ENCODE data around the gene ERBB2.
"Not testable (repeated sequence)": the region's sequence is repeated elsewhere in the genome, so short reads cannot be mapped to it uniquely, and the experiment has no call there.

ERBB2 gene

GRCh38 chr17:39697961-39698360 is 1.9 kb upstream of the ERBB2 start:
- CTCF ChIA-PET = interaction anchor here (0.7 to 1.9 kb wide), 2 partner anchors 67 to 79 kb away, joined by 3 to 4 read pairs; no protein-coding TSS in a partner anchor
- 92% methylated on average over 2 of the region's 5 CpGs for WGBS (ENCODE audit: insufficient coverage)
- H3K4me3 ChIP-seq (ENCODE audit: control insufficient read depth in 1 of 7, extremely low read depth in 1 of 7, insufficient read depth in 4 of 7, low read depth in 2 of 7, low read length in 6 of 7) = no peak overlapping the region
- H3K4me1 ChIP-seq (ENCODE audit: control extremely low read depth in 1 of 4, control insufficient read depth in 4 of 4, insufficient read depth in 4 of 4, low read length in 3 of 4) = peaks cover 0 to 11% (median 8%) of the 10 kb centered on the region in 4 experiments
- H3K36me3 ChIP-seq (ENCODE audit: control insufficient read depth in 4 of 4, insufficient read depth in 4 of 4, low read length in 3 of 4) = peaks cover 0 to 7% (median 1%) of the 10 kb centered on the region in 4 experiments
- H3K9me3 ChIP-seq (ENCODE audit: control extremely low read depth in 1 of 5, control insufficient read depth in 4 of 5, insufficient read depth in 2 of 5, low read depth in 1 of 5, low read length in 4 of 5) = no peaks in the 10 kb centered on the region
- H3K27ac ChIP-seq (ENCODE audit: insufficient read depth in 1 of 2, low read depth in 1 of 2, low read length in 2 of 2, poor library complexity in 1 of 2, severe bottlenecking in 2 of 2) = no peak overlapping the region
- POLR2A ChIA-PET = no interaction called here
- no peak for DNase-seq
- H3K27me3 ChIP-seq (replicated peaks in 2 of 5; ENCODE audit: control insufficient read depth in 4 of 5, insufficient read depth in 5 of 5, low read length in 4 of 5) = peaks cover 0 to 40% (median 14%) of the 10 kb centered on the region in 5 experiments

DNA sequence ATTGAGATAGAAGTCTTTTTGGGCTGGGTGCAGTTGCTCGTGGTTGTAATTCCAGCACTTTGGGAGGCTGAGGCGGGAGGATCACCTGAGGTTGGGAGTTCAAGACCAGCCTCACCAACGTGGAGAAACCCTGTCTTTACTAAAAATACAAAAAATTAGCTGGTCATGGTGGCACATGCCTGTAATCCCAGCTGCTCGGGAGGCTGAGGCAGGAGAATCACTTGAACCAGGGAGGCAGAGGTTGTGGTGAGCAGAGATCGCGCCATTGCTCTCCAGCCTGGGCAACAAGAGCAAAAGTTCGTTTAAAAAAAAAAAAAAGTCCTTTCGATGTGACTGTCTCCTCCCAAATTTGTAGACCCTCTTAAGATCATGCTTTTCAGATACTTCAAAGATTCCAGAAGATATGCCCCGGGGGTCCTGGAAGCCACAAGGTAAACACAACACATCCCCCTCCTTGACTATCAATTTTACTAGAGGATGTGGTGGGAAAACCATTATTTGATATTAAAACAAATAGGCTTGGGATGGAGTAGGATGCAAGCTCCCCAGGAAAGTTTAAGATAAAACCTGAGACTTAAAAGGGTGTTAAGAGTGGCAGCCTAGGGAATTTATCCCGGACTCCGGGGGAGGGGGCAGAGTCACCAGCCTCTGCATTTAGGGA is 577 bp upstream of the ERBB2 start:
- Histone ChIP-seq H3K27me3 (replicated peaks in 2 of 5; ENCODE audit: control insufficient read depth in 4 of 5, insufficient read depth in 5 of 5, low read length in 4 of 5) (peaks cover 0 to 40% (median 14%) of the 10 kb centered on the region in 5 experiments), H3K4me1 (ENCODE audit: control extremely low read depth in 1 of 4, control insufficient read depth in 4 of 4, insufficient read depth in 4 of 4, low read length in 3 of 4) (peaks cover 0 to 11% (median 8%) of the 10 kb centered on the region in 4 experiments)
- POLR2A ChIA-PET; H3K27ac ChIP-seq (ENCODE audit: insufficient read depth in 1 of 2, low read depth in 1 of 2, low read length in 2 of 2, poor library complexity in 1 of 2, severe bottlenecking in 2 of 2); DNase-seq; H3K36me3 ChIP-seq (ENCODE audit: control insufficient read depth in 4 of 4, insufficient read depth in 4 of 4, low read length in 3 of 4); H3K4me3 ChIP-seq (ENCODE audit: control insufficient read depth in 1 of 7, extremely low read depth in 1 of 7, insufficient read depth in 4 of 7, low read depth in 2 of 7, low read length in 6 of 7); H3K9me3 ChIP-seq (ENCODE audit: control extremely low read depth in 1 of 5, control insufficient read depth in 4 of 5, insufficient read depth in 2 of 5, low read depth in 1 of 5, low read length in 4 of 5): not testable (repeated sequence)
- CTCF ChIA-PET = interaction anchor here (1.5 to 1.9 kb wide), 3 partner anchors 9 to 80 kb away, joined by 3 to 5 read pairs (median 4); no protein-coding TSS in a partner anchor
- 75% methylated on average over 9 of the region's 11 CpGs for WGBS (ENCODE audit: insufficient coverage)

GRCh38 chr17:39700148-39700987 is 504 bp downstream of the ERBB2 start:
- ChIA-PET CTCF (interaction anchor here (1.0 to 1.9 kb wide), 4 partner anchors 10 to 81 kb away, joined by 3 to 5 read pairs (median 4); no protein-coding TSS in a partner anchor), POLR2A (interaction anchor here (0.6 to 1.3 kb wide), 2 partner anchors 24 to 394 kb away, joined by 3 read pairs; no protein-coding TSS in a partner anchor)
- DNase-seq = peak in 2 of 3 donors; percentile 35
- Histone ChIP-seq H3K4me1 (ENCODE audit: control extremely low read depth in 1 of 4, control insufficient read depth in 4 of 4, insufficient read depth in 4 of 4, low read length in 3 of 4) (peaks cover 0 to 11% (median 8%) of the 10 kb centered on the region in 4 experiments), H3K27me3 (replicated peaks in 2 of 5; ENCODE audit: control insufficient read depth in 4 of 5, insufficient read depth in 5 of 5, low read length in 4 of 5) (peaks cover 0 to 40% (median 14%) of the 10 kb centered on the region in 5 experiments), H3K9me3 (ENCODE audit: control extremely low read depth in 1 of 5, control insufficient read depth in 4 of 5, insufficient read depth in 2 of 5, low read depth in 1 of 5, low read length in 4 of 5) (no peaks in the 10 kb centered on the region), H3K4me3 (ENCODE audit: control insufficient read depth in 1 of 7, extremely low read depth in 1 of 7, insufficient read depth in 4 of 7, low read depth in 2 of 7, low read length in 6 of 7) (peak overlapping the region in 4 of 7 experiments; percentile 6 to 63 (median 52)), H3K36me3 (ENCODE audit: control insufficient read depth in 4 of 4, insufficient read depth in 4 of 4, low read length in 3 of 4) (peaks cover 0 to 5% (median 0%) of the 10 kb centered on the region in 4 experiments), H3K27ac (ENCODE audit: insufficient read depth in 1 of 2, low read depth in 1 of 2, low read length in 2 of 2, poor library complexity in 1 of 2, severe bottlenecking in 2 of 2) (no peak overlapping the region)
- WGBS (ENCODE audit: insufficient coverage) = 2% methylated on average over 30 of the region's 57 CpGs

DNA sequence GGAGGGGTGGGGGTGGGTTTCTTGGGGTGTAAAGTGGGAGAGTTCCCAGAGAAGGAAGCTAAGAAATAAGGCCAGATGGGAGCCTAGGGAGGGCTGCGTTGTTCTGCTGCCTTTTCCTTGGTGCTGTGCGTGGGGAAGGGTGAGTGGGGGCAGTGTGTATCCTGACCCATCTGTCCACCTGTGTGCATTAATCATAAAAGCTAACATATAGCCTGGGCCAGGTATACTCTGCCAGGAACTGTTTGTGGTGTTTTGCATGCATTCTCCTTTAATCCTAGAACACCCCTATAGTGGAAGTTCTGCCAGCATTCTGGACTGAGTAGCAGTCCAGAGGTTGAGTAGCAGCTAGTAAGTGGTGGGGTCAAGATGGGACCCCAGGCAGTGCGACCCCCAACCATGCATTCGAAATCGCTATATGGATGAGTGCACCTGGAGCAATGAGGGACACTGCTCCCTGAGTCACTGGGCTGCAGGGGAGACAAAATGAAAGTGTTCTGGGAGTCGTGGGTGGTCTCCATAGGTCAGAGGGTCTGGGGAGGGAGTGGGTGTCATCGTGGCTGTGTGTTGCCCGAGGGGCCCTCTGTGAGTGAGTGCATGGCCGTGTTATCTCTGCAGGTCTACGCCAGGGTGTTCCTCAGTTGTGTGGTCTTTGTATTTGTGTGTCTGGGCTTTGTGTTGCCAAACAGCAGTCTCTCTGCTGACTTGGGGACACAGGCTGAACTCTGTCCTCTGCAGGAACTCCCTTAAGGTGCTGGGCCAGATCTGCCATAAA is 1.3 kb downstream of the ERBB2 start:
- H3K27ac ChIP-seq (ENCODE audit: insufficient read depth in 1 of 2, low read depth in 1 of 2, low read length in 2 of 2, poor library complexity in 1 of 2, severe bottlenecking in 2 of 2) = no peak overlapping the region
- ChIA-PET CTCF (interaction anchor here (1.0 kb wide), 1 partner anchor 80 kb away, joined by 3 read pairs; no protein-coding TSS in a partner anchor), POLR2A (interaction anchor here (0.6 to 1.3 kb wide), 2 partner anchors 25 to 395 kb away, joined by 3 read pairs; no protein-coding TSS in a partner anchor)
- H3K4me3 ChIP-seq (ENCODE audit: control insufficient read depth in 1 of 7, extremely low read depth in 1 of 7, insufficient read depth in 4 of 7, low read depth in 2 of 7, low read length in 6 of 7) = no peak overlapping the region
- 72% methylated on average over 10 of the region's 10 CpGs for WGBS (ENCODE audit: insufficient coverage)
- no peaks in the 10 kb centered on the region for H3K9me3 ChIP-seq (ENCODE audit: control extremely low read depth in 1 of 5, control insufficient read depth in 4 of 5, insufficient read depth in 2 of 5, low read depth in 1 of 5, low read length in 4 of 5)
- peaks cover 0 to 11% (median 8%) of the 10 kb centered on the region in 4 experiments for H3K4me1 ChIP-seq (ENCODE audit: control extremely low read depth in 1 of 4, control insufficient read depth in 4 of 4, insufficient read depth in 4 of 4, low read length in 3 of 4)
- peaks cover 0 to 4% (median 0%) of the 10 kb centered on the region in 4 experiments for H3K36me3 ChIP-seq (ENCODE audit: control insufficient read depth in 4 of 4, insufficient read depth in 4 of 4, low read length in 3 of 4)
- H3K27me3 ChIP-seq (replicated peaks in 2 of 5; ENCODE audit: control insufficient read depth in 4 of 5, insufficient read depth in 5 of 5, low read length in 4 of 5) = peaks cover 0 to 40% (median 14%) of the 10 kb centered on the region in 5 experiments
- DNase-seq = no peak

DNA sequence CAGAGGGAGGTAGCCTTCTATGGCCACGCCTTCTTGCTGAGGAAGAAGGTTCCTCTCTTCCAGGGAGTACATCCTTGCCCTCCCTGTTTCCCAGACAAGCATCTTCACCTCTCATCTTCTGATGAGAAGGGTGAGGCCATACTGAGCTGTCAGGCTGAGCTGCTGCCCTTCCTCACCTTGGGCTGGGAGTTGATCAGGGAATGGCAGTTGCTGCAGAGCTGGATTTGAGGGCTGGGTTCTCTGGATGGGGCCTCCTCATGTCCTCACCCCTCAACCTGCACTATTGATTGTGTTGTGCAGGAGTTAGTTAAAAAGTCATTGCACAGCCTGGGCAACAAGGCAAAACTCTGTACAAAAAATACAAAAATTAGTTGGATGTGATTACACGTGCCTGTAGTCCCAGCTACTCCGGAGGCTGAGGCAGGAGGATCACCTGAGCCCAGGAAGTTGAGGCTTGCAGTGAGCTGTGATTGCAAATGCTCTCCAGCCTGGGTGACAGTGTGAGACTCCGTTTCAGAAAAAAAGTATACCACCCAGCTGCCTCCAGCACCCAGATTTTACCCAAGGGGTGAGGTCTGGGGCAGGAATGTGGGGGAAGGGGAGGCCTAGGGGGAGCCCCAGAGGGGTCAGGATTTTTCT is 2.0 kb downstream of the ERBB2 start:
- Histone ChIP-seq H3K9me3 (ENCODE audit: control extremely low read depth in 1 of 5, control insufficient read depth in 4 of 5, insufficient read depth in 2 of 5, low read depth in 1 of 5, low read length in 4 of 5) (no peaks in the 10 kb centered on the region), H3K36me3 (ENCODE audit: control insufficient read depth in 4 of 4, insufficient read depth in 4 of 4, low read length in 3 of 4) (no peaks in the 10 kb centered on the region), H3K4me1 (ENCODE audit: control extremely low read depth in 1 of 4, control insufficient read depth in 4 of 4, insufficient read depth in 4 of 4, low read length in 3 of 4) (peaks cover 0 to 11% (median 8%) of the 10 kb centered on the region in 4 experiments), H3K27me3 (replicated peaks in 2 of 5; ENCODE audit: control insufficient read depth in 4 of 5, insufficient read depth in 5 of 5, low read length in 4 of 5) (peaks cover 0 to 40% (median 14%) of the 10 kb centered on the region in 5 experiments), H3K4me3 (ENCODE audit: control insufficient read depth in 1 of 7, extremely low read depth in 1 of 7, insufficient read depth in 4 of 7, low read depth in 2 of 7, low read length in 6 of 7) (no peak overlapping the region), H3K27ac (ENCODE audit: insufficient read depth in 1 of 2, low read depth in 1 of 2, low read length in 2 of 2, poor library complexity in 1 of 2, severe bottlenecking in 2 of 2) (no peak overlapping the region)
- ChIA-PET POLR2A (no interaction called here), CTCF (no interaction called here)
- DNase-seq = no peak
- WGBS (ENCODE audit: insufficient coverage) = 100% methylated on average over 3 of the region's 4 CpGs

Data from common myeloid progenitor, CD34-positive (primary cell).